ENCODE data around the gene UVRAG.

Gene UVRAG

DNA sequence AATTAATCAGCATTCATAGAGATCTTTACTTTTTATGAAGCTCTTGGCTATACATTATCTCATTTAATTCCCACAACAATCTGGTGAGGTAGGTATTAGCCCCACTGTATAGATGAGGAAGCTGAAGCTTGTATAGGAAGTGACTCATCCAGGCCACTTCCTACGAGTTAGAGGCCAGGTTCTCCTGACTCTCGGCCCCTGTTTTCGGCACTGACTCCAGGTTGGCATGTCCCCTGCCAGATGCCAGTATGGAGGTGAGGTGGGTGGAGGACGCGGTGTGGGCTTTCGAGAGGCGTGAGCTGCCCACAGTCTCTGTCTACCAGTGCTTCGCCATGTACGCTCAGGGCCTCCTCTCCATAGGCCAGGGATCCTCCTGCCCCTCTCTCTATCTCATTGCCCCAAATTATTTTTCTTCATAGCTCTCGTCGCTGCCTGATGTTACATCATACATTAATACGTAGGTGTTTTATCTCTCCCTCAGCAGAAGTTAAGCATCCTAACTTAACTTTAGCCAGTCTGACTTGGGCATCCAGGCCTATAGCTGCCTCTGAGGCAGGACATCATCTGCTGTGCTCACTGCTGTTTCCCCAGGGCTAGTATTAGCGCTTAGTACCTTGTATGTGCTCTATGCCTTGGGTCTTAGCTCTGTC is 37.4 kb upstream of the UVRAG start:
- no peak for DNase-seq (ENCODE audit: low spot score)
- TF ChIP-seq CTCF (IDR thresholded peaks at IDR 0.05; ENCODE audit: extremely low read depth, insufficient read depth, missing control alignments): no peak
- in situ Hi-C loops (cut with MboI; ENCODE audit: low pct_unique_long_range_greater_than_20kb, low sequenced_read_pairs, unreplicated experiment): no loop called here

DNA sequence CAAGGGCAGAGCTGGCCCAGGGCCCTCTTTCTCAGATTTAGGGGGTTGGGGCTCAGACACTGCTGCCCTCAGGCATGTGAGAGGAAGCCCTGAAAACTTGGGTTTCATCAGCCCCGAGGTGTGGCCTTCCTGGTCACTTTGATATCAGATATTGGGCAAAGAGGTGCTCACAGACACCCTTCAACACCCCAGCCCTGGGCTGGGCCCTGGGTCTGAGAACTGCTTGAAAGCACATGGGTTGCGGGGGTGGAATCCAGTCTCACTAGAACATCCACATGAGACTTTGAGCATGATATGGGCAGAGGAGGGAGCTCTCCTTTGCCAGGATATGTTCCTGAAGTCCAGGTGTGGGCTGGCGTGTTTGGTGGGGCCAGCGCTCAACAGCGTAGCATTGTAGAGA is 36.0 kb upstream of the UVRAG start:
- in situ Hi-C loops (cut with MboI; ENCODE audit: low pct_unique_long_range_greater_than_20kb, low sequenced_read_pairs, unreplicated experiment): no loop called here
- no peak for TF ChIP-seq CTCF (IDR thresholded peaks at IDR 0.05; ENCODE audit: extremely low read depth, insufficient read depth, missing control alignments)
- no peak for DNase-seq (ENCODE audit: low spot score)

GRCh38 chr11:75779960-75780359 is 35.0 kb upstream of the UVRAG start:
- in situ Hi-C loops (cut with MboI; ENCODE audit: low pct_unique_long_range_greater_than_20kb, low sequenced_read_pairs, unreplicated experiment): no loop called here
- TF ChIP-seq CTCF (IDR thresholded peaks at IDR 0.05; ENCODE audit: extremely low read depth, insufficient read depth, missing control alignments): no peak
- no peak for DNase-seq (ENCODE audit: low spot score)

- no peak for TF ChIP-seq CTCF (IDR thresholded peaks at IDR 0.05; ENCODE audit: extremely low read depth, insufficient read depth, missing control alignments)
- in situ Hi-C loops (cut with MboI; ENCODE audit: low pct_unique_long_range_greater_than_20kb, low sequenced_read_pairs, unreplicated experiment): no loop called here
- no peak for DNase-seq (ENCODE audit: low spot score)
Measured at GRCh38 chr11:75780888-75781287, 34.1 kb upstream of the UVRAG start.

DNA sequence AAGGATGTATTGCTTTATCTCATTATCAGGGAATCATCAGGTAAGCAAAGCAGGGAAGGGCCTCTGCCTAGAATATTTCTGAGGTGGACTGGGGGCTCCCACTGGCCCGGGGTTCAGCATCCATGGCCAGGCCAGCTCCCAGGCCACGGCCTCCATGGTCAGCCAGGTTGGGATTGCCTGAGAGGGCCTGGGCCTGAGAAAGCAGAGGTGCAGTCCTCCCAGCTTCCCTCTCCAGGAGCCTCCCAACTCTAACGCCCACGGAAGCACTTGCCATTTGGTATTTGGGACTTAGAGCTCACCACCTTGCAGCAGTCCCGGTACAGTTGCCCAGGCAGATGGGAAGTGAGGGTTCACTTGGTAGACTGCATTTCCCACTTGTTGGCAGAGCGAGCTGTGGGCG is 33.7 kb upstream of the UVRAG start:
- TF ChIP-seq CTCF (IDR thresholded peaks at IDR 0.05; ENCODE audit: extremely low read depth, insufficient read depth, missing control alignments): no peak
- DNase-seq (ENCODE audit: low spot score): no peak
- in situ Hi-C loops (cut with MboI; ENCODE audit: low pct_unique_long_range_greater_than_20kb, low sequenced_read_pairs, unreplicated experiment): no loop called here

- no peak for TF ChIP-seq CTCF (IDR thresholded peaks at IDR 0.05; ENCODE audit: extremely low read depth, insufficient read depth, missing control alignments)
- DNase-seq (ENCODE audit: low spot score): no peak
- in situ Hi-C loops (cut with MboI; ENCODE audit: low pct_unique_long_range_greater_than_20kb, low sequenced_read_pairs, unreplicated experiment): no loop called here
Measured at GRCh38 chr11:75781831-75782230, 33.2 kb upstream of the UVRAG start.
